IMR-90 (cell line): ENCODE data around the gene TM7SF3. TPM values are rescaled to one million over a fixed set of nuclear protein-coding genes. Genes with fewer than 3 reads are reported as not detected.

ENCODE experiments used
- ATAC-seq: fragments of 200-7000 bp; cut with Tn5 transposase; 2 replicates; pipeline ENCODE4 v1.9.1; 2020; ENCODE audit warnings: low read depth, mild to moderate bottlenecking, moderate library complexity
- BruUV-seq: library from RNA; stranded (reverse); fragments of 400-500 nt; replicated peaks from 2 replicates; lab custom pipeline; 2021; lab: Mats Ljungman, UMichigan
- CTCF ChIA-PET: fragments of 300-600 bp; formaldehyde crosslinking; extraction: SDS; loops from one replicate; lab custom pipeline; 2021; ENCODE audit warnings: antibody characterized with exemption; lab: Yijun Ruan, JAX
- POLR2A ChIA-PET: fragments of 300-600 bp; sonication (Branson Sonifier 250); formaldehyde crosslinking; loops from one replicate; lab custom pipeline; 2022; ENCODE audit warnings: antibody characterized with exemption; ENCODE audit not compliant: unreplicated experiment; lab: Charles Lee
- DNase-seq: peaks from one replicate; pipeline ENCODE4 v3.0.0; 2013
- H2AFZ ChIP-seq: replicated peaks from 2 replicates; pipeline ENCODE3; 2013; ENCODE audit warnings: low read length, mild to moderate bottlenecking; ENCODE audit not compliant: poor library complexity
- H2AK5ac ChIP-seq: 2 replicates; pipeline ENCODE4 v1.6.1; 2013; ENCODE audit warnings: low read depth, low read length, inconsistent platforms
- H2AK9ac ChIP-seq: replicated peaks from 2 replicates; pipeline ENCODE3; 2013; ENCODE audit warnings: mild to moderate bottlenecking, low read depth, low read length, moderate library complexity; ENCODE audit not compliant: poor library complexity
- H2BK120ac ChIP-seq: 2 replicates; pipeline ENCODE4 v1.6.1; 2013; ENCODE audit warnings: low read depth, low read length, inconsistent platforms
- H2BK15ac ChIP-seq: 3 replicates; pipeline ENCODE4 v1.6.1; 2013; ENCODE audit warnings: low read depth, low read length, inconsistent platforms
- H2BK20ac ChIP-seq: 2 replicates; pipeline ENCODE4 v1.6.1; 2013; ENCODE audit warnings: low read depth, mild to moderate bottlenecking, inconsistent platforms, low read length, moderate library complexity
- H2BK5ac ChIP-seq: 2 replicates; pipeline ENCODE4 v1.6.1; 2013; ENCODE audit warnings: mild to moderate bottlenecking, low read depth, low read length, inconsistent platforms; ENCODE audit not compliant: poor library complexity, severe bottlenecking
- H3K14ac ChIP-seq: replicated peaks from 2 replicates; pipeline ENCODE4 v1.6.1; 2013; ENCODE audit warnings: low read depth, low read length, inconsistent platforms
- H3K18ac ChIP-seq: 2 replicates; pipeline ENCODE4 v1.6.1; 2013; ENCODE audit warnings: low read depth, low read length, control low read depth
- H3K23ac ChIP-seq: 2 replicates; pipeline ENCODE4 v1.6.1; 2013; ENCODE audit warnings: low read depth, low read length, inconsistent platforms
- H3K27ac ChIP-seq: 2 replicates; pipeline ENCODE4 v1.5.1; 2013; ENCODE audit warnings: mild to moderate bottlenecking, control low read depth, low read length; ENCODE audit not compliant: insufficient read depth
- H3K27me3 ChIP-seq: 2 replicates; pipeline ENCODE4 v1.6.1; 2013; ENCODE audit warnings: low read length; ENCODE audit not compliant: control insufficient read depth, insufficient read depth
- H3K36me3 ChIP-seq: 2 replicates; pipeline ENCODE4 v1.6.1; 2013; ENCODE audit warnings: low read length, mixed read lengths; ENCODE audit not compliant: control insufficient read depth, insufficient read depth
- H3K4ac ChIP-seq: 2 replicates; pipeline ENCODE4 v1.6.1; 2013; ENCODE audit warnings: low read depth, low read length, inconsistent platforms
- H3K4me1 ChIP-seq: 2 replicates; pipeline ENCODE4 v1.6.1; 2013; ENCODE audit warnings: low read length, mixed read lengths; ENCODE audit not compliant: control insufficient read depth, insufficient read depth
- H3K4me2 ChIP-seq: 2 replicates; pipeline ENCODE4 v1.6.1; 2013; ENCODE audit warnings: low read depth, mild to moderate bottlenecking, control low read depth, low read length, moderate library complexity
- H3K4me3 ChIP-seq: 2 replicates; pipeline ENCODE4 v1.5.1; 2013; ENCODE audit warnings: low read depth, mild to moderate bottlenecking, control low read depth, low read length, moderate library complexity; ENCODE audit not compliant: insufficient read depth
- H3K56ac ChIP-seq: 2 replicates; pipeline ENCODE4 v1.6.1; 2013; ENCODE audit warnings: low read length, inconsistent platforms; ENCODE audit not compliant: insufficient read depth; ENCODE audit errors: extremely low read depth
- H3K79me1 ChIP-seq, 2 experiments: 2 replicates each; pipeline ENCODE4 v1.6.1; 2013; ENCODE audit warnings: low read length in 2 of 2, inconsistent platforms in 1 of 2, low read depth in 1 of 2
- H3K9ac ChIP-seq: 2 replicates; pipeline ENCODE4 v1.6.1; 2013; ENCODE audit warnings: low read depth, low read length, control low read depth
- H3K9me1 ChIP-seq: 2 replicates; pipeline ENCODE4 v1.6.1; 2013; ENCODE audit warnings: low read length, inconsistent platforms; ENCODE audit not compliant: insufficient read depth
- H3K9me3 ChIP-seq: 2 replicates; pipeline ENCODE4 v1.6.1; 2013; ENCODE audit warnings: low read length; ENCODE audit not compliant: control insufficient read depth, insufficient read depth
- H4K20me1 ChIP-seq: 2 replicates; pipeline ENCODE4 v1.6.1; 2013; ENCODE audit warnings: low read length, inconsistent platforms; ENCODE audit not compliant: insufficient read depth
- H4K5ac ChIP-seq: 2 replicates; pipeline ENCODE4 v1.6.1; 2013; ENCODE audit warnings: mild to moderate bottlenecking, low read depth, low read length, control low read depth
- H4K8ac ChIP-seq, 2 experiments: 2 replicates each; pipeline ENCODE4 v1.6.1; 2013; ENCODE audit warnings: low read depth in 2 of 2, low read length in 2 of 2, control low read depth in 1 of 2, inconsistent platforms in 1 of 2
- H4K91ac ChIP-seq: 2 replicates; pipeline ENCODE4 v1.6.1; 2013; ENCODE audit warnings: low read depth, low read length, inconsistent platforms; ENCODE audit not compliant: insufficient read depth
- WGBS, 2 experiments: methylation state at CpG; one replicate each; pipeline versions ENCODE4 v1.1.5 to v1.1.7; 2013; ENCODE audit warnings: missing lambda C conversion rate in 2 of 2; ENCODE audit not compliant: insufficient read length in 1 of 2; ENCODE audit errors: extremely low coverage in 2 of 2; 5-methylcytosine and 5-hydroxymethylcytosine counted together
- dilution Hi-C: fragments of 300-500 bp; cut with HindIII; formaldehyde crosslinking; loops from one replicate; pipeline ENCODE4 v1.14.3; 2018; ENCODE audit warnings: low sequenced_read_pairs; ENCODE audit not compliant: unreplicated experiment
- in situ Hi-C: fragments of 300-500 bp; cut with MboI; formaldehyde crosslinking; loops from 3 replicates; pipeline ENCODE4 v1.14.3; 2019; ENCODE audit warnings: low sequenced_read_pairs, inconsistent platforms, mixed read lengths
- intact Hi-C: fragments of 100-400 bp; cut with micrococcal nuclease; formaldehyde crosslinking; loops from 2 replicates; pipeline ENCODE4 v1.10.0; 2022
- polyA plus RNA-seq, 3 experiments: library from polyadenylated mRNA; depleted of rRNA; stranded (reverse); fragments of >200 nt; gene quantifications; 2 replicates each; pipeline ENCODE4 v1.2.3, GENCODE V29; 2012; ENCODE audit warnings: low replicate concordance in 1 of 3
- total RNA-seq: library from RNA; depleted of rRNA; stranded (reverse); fragments of >200 nt; gene quantifications from 2 replicates; pipeline ENCODE4 v1.2.3, GENCODE V29; 2012
- TF ChIP-seq, protein P1 (sequence below): conservative IDR thresholded peaks from 2 replicates; pipeline ENCODE4 v1.5.1; 2012; ENCODE audit warnings: mild to moderate bottlenecking, low read depth, low read length, improper control_type of control experiment

TM7SF3 gene
- total and polyA plus RNA-seq, 2 of the 4 experiments (the other 2 are of a cell fraction): 35.3 to 46.6 TPM

GRCh38 chr12:26970136-26970535, 44.0 kb downstream of the TM7SF3 start:
- no peak overlapping the region for H2AK9ac ChIP-seq
- H3K36me3 ChIP-seq: peaks cover 8% of the 10 kb centered on the region
- no TSS peak for BruUV-seq
- TF ChIP-seq, protein P1, sequence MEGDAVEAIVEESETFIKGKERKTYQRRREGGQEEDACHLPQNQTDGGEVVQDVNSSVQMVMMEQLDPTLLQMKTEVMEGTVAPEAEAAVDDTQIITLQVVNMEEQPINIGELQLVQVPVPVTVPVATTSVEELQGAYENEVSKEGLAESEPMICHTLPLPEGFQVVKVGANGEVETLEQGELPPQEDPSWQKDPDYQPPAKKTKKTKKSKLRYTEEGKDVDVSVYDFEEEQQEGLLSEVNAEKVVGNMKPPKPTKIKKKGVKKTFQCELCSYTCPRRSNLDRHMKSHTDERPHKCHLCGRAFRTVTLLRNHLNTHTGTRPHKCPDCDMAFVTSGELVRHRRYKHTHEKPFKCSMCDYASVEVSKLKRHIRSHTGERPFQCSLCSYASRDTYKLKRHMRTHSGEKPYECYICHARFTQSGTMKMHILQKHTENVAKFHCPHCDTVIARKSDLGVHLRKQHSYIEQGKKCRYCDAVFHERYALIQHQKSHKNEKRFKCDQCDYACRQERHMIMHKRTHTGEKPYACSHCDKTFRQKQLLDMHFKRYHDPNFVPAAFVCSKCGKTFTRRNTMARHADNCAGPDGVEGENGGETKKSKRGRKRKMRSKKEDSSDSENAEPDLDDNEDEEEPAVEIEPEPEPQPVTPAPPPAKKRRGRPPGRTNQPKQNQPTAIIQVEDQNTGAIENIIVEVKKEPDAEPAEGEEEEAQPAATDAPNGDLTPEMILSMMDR: no peak
- H3K23ac ChIP-seq: no peak overlapping the region
- no peak overlapping the region for H3K4ac ChIP-seq
- no peaks in the 10 kb centered on the region for H4K20me1 ChIP-seq
- dilution Hi-C loops (no loop called here), in situ Hi-C loops (no loop called here), intact Hi-C loops (no loop called here)
- CTCF ChIA-PET: no interaction called here
- H4K91ac ChIP-seq: no peak overlapping the region
- H3K14ac ChIP-seq: no peak overlapping the region
- H3K18ac ChIP-seq: no peak overlapping the region
- no CpG with 5 or more reads among the region's 2 CpGs for WGBS, 2 experiments
- no peak overlapping the region for H2BK5ac ChIP-seq
- no peak overlapping the region for H4K5ac ChIP-seq
- H3K4me2 ChIP-seq: no peak overlapping the region
- DNase-seq: no peak
- no peak overlapping the region for H3K56ac ChIP-seq
- H2AFZ ChIP-seq: no peak overlapping the region
- H3K4me1 ChIP-seq: no peaks in the 10 kb centered on the region
- POLR2A ChIA-PET: no interaction called here
- no peak overlapping the region for H2AK5ac ChIP-seq
- H3K27ac ChIP-seq: no peak overlapping the region
- H3K27me3 ChIP-seq: no peaks in the 10 kb centered on the region
- no peak overlapping the region for H2BK120ac ChIP-seq
- no peak for ATAC-seq
- H2BK15ac ChIP-seq: no peak overlapping the region
- H2BK20ac ChIP-seq: no peak overlapping the region
- H3K79me1 ChIP-seq: no peaks in the 10 kb centered on the region; a peak in 1 of 4 replicates
- no peak overlapping the region for H3K4me3 ChIP-seq
- H3K9me3 ChIP-seq: no peaks in the 10 kb centered on the region
- no peak overlapping the region for H4K8ac ChIP-seq
- peaks cover 4% of the 10 kb centered on the region; the same call in 1 of the 2 replicates for H3K9me1 ChIP-seq
- H3K9ac ChIP-seq: no peak overlapping the region
